Measurements from ENCODE around the gene MYBPC2.
A peak's percentile ranks its signal among the peaks of the same experiment; 100 is the strongest.

The MYBPC2 gene

DNA sequence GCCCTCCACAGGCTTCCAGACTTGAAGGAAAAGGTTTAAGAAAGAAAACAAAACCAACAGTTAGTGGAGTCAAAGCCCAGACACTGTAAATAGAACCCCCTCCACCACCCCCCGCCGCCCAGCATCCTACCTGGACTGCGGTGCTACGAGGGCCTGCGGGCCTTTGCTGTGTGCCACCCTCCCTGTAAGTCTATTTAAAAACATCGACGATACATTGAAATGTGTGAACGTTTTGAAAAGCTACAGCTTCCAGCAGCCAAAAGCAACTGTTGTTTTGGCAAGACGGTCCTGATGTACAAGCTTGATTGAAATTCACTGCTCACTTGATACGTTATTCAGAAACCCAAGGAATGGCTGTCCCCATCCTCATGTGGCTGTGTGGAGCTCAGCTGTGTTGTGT lies 50.2 kb downstream of the MYBPC2 start:
- no peak for DNase-seq

DNA sequence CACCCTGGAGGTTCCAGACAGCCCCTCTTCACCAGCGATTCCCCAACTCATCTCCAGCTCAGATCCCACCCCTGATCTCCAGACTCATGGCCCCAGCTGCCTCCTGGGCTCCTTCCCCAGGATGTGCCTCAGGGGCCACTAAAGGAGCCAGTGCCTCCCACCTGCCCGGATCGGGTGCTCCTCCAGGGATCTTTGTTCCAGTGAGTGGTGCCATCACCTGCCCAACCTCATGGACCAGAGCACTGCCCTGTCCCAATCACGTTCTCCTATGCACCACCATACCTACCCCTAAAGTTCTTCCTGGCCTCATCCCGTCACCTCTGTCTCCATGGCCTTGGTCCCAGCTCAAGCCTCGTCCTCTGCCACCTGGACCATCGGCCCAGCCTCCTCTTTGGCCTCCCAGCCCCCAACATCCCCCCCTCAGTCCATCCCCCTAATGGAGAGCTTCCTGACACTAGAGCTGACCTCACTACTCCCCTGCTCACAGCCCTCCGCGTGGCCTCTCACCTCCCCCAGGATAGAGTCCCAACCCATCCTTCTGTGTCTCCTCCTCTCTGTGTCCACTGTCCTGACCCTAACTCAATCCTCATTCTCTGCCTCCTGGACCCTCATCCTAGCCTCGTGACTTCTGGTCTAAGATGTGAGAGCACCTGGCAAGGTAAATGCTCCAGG lies 52.7 kb downstream of the MYBPC2 start:
- no peak for DNase-seq

DNA sequence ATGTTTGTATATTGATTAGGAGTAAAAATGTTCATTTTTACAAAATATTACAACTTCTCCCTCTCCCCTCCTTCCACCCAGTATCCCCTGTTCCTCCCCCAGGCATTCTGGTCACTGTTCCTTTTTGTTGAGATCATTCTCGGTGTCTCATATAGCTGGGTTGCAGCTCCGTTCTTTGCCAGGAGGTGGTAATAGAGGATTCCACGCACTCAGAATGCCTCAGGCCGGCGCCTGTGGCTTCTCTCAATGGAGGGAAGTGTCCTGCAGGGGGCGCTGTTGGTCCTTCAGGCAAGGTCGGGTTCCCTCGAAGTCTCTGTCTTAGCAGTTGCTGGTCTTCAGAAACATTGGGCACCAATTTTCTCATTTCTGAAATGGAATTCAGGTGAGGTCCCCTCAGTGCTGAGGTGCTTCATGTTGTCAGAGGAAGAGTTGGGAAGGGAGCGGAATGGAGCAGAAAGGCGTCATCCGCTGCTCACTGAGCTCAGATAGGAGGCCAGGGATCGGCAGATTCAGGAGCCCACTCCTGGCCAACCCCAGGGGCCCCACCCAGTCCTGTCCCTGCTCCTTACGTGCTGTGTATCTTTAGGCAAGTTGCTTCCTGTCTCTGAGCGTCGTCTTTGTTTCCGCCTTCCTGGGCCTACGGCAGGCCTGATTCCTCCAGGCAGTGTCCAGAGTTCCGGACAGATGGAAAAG lies 54.3 kb downstream of the MYBPC2 start:
- DNase-seq = no peak

DNA sequence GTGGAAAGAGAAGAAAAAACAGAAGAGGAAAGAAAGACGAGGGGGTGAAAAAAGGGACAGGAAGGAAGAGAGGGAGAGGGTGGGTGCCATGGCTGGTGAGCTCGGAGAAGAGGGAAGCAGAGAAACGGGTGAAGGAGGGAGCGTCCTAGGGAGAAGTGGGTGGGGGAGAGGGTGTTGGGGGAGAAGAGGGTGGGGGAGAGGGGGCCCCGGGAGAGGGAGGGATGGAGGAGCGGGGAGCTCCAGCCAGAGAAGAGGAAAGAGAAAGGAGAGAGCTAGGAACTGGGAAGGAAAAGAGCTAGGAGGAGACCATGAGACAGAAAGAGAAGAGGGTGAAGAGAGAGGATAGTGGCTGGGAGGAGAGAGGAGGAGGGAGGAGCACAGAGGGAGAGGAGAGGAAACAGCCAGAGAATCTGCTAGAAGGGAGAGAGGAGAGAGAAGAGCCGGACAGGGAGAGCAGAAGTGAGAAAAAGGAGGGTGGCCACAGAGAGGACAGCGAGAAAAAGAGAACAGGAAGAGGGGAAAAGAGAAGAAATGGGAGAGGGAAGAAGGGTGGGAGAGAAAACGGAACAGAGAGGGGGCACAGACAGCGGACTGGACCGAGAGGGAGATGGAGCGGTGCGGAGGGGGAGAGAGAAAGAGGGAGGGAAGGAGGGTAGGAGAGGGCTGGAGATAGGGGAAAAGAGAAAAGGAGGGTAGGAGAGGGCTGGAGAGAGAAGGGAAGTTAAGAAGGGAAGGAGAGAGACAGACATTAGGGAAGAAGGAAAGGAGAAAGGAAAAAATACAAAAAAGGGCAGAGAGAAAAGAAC lies 55.9 kb downstream of the MYBPC2 start:
- DNase-seq = no peak

DNA sequence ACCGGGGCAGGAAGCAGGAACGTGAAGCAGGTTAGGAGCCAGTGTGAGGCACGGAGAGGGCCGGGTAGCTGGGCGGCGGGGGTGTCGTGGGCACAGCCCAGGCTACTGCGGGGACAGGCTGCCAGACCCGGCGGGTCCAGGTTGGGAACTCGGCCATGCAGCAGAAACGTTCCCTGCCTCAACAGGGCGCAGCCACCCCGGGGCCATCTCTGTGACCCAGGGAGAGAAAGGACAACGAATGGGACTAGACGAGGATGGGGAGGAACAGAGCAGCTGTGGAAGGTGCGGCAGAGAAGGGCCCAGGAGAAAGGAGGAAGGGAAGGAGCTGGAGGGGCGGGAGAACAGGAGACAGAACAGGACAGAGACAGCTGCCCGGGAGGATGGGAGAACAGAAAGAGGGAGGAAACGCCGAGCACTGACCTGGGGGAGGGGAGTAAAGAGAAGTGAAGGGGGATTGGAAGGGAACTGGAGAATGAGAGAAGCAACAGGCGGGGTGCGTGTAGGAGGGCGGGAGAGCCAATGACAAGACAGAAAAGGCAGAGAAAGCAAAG lies 56.8 kb downstream of the MYBPC2 start:
- DNase-seq = no peak

DNA sequence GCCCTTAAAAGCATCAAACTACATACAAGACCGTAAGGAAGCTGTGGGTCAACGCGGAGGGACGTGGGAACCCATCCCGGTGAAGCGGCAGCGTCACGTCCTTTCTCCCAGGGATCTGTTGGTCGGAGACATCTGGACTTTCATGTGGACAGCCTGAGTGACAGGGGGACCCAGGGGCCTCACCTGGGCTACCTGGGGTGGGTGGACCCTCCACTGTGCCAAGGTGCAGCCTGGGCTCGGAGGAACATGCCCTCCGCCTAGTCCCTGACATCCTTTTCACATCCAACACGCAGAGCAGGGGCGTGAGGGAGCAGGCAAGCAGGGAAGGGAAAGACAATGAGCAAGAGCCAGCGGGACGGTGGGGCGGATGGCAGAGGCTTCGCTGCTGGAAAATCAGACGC lies 57.7 kb downstream of the MYBPC2 start:
- DNase-seq = no peak

DNA sequence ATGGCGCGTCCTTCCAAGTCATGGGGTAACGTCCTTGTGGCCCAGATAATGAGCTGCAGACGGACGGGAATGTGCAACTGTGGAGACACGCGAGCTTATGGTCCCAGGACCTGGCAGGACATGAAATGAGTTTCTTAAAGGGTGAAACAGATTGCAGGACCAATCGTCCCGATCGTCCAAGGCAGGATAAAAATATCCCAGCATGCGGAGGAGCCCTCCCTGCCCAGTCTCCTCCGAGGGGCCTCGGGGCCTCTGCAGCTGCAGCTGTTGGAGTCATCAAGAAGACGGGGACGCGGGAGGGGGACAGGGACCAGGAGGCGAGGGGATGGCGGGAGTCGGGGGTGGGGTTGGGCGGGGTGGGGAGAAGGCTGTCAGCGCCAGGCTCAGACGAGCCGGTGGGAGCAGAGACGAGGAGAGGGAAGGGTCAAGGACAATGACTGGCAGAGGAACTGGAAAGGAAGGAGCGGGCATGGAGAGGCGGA lies 58.3 kb downstream of the MYBPC2 start:
- peak; percentile 82 for DNase-seq

DNA sequence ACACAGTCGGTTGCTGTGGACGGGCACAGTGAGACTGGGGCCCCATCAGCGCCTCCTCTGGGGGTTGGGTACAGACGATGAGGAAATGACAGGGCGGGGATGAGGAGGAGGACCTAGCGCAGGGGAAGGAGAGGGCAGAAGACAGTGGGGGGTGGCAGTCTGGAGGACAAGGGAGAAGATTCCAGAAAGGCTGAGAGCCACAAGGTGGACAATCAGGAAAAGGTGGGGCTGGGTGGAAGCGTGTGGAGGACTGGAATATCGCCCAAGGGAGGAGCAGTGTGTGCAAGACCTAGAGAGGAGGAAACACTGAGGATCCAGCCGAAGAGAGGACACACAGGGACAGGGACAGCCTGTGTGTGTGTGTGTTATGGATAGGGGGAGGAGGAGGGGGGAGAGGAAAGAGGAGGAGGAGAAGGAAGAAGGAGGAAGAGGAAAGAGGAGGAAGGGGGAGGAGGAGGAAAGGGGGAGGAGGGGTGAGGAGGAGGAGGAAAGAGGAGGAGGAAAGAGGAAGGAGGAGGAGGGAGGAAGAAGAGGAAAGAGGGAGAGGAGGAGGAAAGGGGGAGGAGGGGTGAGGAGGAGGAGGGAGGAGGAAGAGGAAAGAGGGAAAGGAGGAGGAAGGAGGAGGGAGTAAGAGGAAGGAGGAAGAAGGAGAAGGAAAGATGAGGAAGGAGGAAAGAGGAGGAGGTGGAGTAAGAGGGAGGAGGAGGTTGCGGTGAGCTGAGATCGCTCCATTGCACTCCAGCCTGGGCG lies 59.8 kb downstream of the MYBPC2 start:
- no peak for DNase-seq

DNA sequence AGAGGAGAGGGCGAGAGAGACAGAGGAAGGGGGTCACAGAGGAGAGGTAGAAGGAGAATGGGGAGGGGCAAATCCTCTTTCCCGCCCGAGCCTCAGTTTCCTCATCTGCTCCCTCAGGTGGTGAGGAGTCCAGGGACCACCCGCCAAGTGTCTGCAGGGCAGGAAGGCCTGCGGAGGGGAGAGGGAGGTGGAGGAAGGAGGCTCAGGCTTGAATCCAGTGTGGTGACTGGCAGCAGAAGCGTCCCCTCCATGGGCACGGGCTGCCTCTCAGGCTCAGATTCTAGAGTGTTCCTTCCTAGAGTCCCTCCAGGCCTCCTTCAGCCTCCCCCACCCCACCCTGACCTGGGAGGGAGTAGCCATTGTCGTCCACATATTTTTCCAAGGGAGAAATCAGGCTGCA lies 60.5 kb downstream of the MYBPC2 start:
- no peak for DNase-seq

DNA sequence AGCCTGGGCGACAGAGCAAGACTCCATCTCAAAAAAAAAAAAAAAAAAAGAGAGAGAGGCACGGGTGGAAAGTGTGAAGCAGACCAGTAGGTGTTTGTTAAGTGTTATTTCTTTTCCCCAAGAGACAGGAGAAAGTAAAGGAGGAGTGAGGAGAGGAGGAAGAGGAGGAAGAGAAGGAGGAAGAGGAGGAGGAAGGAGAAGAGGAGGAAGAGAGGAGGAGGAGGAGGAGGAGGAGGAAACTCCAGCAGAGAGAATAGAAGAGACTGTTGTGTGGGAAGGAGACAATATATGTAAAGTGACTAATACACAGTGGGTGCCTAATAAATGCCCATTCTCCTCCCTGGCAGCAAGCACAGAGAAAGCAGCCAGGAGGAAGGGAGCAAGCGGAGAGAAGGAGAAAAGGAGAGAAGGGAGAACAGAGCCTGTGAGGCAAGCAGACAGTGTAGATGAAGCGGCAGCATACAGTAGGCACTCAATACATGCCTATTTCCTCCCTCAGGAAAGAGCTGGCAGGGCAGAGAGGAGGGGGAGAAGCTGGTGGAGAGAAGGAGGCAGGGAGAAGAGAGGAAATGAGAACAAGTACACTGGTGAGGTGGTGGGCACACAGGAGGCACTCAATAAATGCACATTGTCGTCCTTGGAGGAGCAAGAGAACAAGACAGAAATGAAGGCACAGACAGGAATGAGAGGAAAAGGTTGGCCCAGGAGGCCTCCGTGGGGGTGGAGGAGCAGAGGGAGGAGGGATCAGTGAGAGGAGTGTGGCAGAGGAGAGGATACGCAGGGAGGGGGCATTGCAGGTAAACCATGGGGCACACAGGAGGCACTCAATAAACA lies 61.7 kb downstream of the MYBPC2 start:
- no peak for DNase-seq

DNA sequence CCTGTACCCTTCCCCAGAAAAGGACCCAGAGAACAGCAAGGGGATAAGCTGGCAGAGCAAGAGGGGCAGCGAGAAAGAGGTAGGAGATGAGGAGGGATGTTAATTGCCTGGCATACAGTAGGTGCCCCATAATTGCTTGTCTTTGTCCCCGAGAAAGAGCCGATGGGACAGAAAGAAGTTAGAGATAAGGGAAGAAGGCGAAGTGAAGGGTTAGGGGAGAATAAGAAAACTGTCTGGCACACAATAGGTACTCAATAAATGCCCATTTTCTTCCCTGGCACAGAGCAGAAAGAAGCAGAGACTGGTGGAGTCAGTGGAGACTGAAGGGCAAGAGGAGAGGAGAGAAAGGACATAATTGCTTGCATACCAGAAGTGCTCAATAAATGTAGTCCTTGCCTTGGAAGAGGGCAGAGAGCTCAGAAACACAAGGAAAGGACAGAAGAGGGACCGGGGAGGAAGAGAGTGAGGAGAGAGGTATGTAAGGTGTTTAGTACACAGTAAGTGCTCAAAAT lies 62.4 kb downstream of the MYBPC2 start:
- DNase-seq = no peak

DNA sequence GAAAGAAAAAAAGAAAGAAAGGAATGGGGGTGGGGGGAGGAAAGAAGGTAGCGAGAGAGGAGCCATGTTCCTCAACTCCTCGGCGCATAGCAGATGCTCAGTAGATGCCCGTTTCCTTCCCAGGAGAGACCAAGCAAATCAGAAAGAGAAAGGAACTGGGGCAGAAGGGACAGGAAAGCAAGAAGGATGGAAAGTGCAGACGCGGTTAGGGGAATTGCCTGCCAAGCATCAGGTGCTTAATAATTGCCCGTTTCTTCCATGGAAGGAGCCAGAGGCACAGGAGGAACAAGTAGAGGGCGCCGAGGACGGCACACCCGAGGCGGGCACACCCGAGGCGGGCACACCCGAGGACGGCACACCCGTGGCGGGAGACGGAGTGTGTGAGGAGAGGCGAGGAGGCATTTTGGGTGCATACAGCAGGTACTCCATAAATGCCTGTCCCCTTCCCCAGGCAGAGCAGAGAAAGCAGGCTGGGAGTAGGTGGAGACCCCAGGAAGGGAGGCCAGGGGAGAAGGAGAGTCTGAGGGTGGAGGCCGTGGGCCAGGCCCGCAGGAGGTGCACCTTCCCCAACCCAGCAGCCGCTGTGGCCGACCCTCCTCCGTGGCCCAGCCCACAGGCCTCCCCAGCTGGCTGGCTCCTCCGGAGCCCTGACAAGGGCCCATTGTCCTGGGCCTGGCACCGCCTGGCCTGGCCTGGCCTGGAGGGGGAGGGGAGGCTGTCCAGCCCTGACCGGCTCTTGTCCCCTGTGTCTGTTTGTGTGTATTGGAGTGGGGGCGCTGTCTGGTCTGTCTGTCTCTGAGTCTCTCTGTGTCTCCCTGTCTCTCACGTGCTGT lies 63.7 kb downstream of the MYBPC2 start:
- peak; percentile 62 for DNase-seq

DNA sequence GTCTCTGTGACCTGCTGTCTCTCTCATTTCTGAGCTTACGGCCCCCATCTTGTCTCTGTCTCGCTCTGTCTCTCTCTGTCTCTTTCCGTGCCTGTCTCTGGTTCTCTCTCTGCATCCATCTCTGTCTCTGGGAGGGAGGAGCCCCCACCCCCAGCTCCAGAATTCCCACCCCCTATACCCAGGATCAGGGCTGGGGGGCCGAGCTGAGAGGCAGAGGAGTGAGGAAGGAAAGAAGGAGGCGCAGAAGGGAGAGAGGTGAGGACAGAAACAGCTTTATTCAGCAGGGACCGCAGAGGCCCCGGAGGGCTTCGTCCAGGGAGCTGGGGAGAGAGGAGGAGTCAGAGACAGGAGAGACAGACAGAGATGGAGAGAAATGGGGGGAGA lies 64.3 kb downstream of the MYBPC2 start:
- peak; percentile 37 for DNase-seq

DNA sequence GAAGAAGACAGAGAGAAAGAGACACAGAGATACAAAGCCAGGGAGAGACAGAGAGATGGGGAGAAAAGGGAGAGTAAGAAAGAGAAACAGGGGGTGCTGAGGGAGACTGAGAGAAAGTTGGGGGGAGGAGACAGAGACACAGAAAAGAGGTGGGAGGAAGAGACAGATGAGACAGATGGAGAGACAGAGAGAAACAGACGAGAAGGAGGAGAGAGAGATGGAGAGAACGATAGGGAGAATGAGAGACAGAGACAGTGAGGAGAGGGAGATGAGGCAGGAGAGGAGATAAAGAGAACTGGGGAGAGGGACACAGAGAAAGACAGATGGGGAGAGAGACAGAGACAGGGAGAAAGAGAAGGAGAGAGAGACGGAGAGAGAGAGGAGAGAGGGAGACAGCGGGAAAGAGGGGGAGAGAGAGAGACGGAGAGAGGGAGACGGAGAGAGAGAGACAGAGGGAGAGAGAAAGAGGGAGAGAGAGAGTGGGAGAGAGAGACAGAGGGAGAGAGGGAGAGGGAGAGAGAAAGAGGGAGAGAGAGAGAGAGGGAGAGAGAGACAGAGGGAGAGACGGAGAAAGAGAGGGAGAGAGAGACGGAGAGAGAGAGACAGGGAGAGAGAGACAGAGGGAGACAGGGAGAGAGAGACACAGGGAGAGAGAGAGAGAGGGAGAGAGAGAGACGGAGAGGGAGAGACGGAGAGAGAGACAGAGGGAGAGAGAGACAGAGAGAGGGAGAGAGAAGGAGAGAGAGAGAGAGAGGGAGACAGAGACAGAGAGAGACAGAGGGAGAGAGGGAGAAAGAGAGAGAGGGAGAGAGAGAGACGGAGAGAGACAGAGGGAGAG lies 65.7 kb downstream of the MYBPC2 start:
- DNase-seq = no peak

DNA sequence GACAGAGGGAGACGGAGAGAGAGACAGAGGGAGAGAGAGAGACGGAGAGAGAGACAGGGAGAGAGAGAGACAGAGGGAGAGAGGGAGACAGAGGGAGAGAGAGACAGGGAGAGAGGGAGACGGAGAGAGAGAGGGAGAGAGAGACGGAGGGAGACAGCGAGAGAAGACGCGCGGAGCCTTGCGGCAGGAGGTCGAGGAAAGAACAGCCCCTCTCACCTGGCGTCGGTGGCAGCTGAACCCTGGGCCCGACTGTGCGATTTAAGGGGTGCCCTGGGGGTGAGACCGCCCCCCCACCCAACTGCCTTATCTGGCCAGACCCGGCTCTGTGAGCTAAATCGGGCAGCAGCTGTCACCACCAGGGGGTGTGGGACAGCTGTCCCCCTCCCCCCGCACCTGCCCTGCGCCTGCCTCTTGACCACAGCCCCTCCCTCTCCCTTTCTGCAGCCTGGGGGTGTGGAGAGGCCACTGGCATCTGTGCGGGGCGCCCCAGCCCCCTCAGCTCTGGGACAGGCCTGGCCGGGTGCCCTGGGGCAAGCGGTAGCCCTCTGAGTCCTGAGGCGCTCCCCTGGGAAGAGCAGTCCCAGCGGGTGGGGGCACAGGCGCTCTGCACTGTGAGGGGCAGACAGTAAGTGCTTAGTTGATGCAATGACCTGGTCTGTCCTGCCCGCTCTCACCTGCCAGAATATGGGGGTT lies 67.5 kb downstream of the MYBPC2 start:
- peak; percentile 70 for DNase-seq

DNA sequence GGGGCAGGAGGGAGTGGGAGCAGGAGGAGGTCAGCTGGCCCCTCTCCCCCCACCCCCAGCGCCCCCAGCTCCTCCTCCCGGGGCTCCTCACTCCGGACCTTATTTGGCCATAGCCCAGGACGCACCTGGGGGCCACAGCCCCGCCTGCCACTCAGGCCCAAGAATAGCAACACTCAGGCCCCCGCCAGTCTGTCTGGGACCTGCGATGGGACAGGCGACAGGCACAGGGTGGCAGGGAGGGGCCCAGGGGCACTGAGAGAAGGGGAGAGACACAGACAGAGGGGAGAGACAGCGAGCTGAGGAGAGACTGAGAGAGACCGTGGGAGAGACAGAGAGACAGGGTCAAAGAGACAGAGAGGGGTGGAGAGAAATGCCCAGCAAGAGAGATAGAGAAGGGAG lies 68.1 kb downstream of the MYBPC2 start:
- DNase-seq = no peak

DNA sequence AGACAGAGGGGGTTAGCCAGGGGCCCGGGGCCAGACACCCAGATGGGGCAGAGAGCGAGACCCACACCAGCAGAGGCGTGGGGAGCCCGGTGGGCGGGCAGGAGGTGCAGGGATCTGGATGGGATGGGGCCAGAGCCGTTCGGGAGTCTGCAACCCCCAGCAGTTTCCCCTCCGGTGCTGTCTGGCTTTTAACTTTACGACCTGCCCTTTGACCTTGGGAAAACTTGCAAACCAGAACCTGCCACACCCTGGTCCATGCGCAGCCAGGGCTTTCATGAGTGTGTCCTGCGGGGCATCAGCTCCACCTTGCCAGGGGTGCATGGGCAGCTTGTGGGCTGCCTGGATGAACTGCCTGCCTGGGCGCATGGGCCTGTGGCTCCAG lies 68.5 kb downstream of the MYBPC2 start:
- DNase-seq = no peak

DNA sequence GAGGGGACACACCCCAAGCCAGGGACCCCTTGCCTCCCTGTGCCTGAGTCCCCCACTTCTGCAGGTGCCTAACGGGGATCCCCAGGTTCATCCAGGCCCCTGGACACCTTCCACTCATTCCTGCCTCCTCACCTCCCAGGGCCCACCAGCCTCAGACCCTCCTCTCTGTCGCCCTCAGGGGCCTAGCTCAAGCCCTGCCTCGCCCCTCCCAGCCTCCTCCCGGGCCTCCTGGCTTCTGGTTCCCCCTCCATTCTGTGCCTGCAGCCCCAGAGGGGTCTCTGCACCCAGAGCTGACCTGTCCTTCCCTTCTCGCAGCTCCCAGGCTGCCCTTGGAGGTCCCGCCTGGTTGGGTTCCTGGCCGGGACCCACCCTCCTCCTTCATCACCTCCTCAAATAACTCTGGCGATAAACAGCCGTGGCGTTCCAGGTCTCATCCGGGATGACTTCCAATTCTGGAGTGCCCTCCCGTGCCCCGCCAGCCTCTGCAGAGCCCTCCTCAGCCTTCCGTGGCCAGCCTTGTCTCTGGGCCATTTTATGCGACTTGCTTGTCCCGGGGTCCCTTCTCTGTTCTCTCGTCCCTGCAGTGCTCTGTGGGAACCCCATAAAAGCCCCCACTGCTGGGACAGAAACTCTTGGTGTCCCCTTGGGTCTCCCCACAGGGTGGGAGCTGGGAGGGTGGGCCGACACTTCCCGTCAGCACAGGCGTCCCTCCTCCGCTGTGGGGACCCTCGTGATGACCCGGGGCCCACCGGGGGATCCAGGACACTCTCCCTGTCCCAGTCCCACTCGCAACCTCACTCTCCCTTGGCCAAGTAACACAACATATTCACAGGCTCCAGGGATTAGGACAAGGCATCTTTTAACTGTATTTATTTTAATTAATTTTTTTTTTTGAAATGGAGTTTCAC lies 69.1 kb downstream of the MYBPC2 start:
- DNase-seq = no peak

All from left hindlimb (tissue), 1 donor.